H9 (cell line): ENCODE results near the gene RHNO1. TPM values are rescaled to one million over a fixed set of nuclear protein-coding genes. Genes with fewer than 3 reads are reported as not detected.

Source experiments
- DNase-seq: peaks from one replicate; pipeline ENCODE4 v3.0.0-alpha.2; 2017
- H2AFZ ChIP-seq: one replicate; pipeline ENCODE4 v1.6.1; 2013; ENCODE audit warnings: mild to moderate bottlenecking, low read length, control low read depth, moderate library complexity
- H2AK5ac ChIP-seq: 2 replicates; pipeline ENCODE4 v1.6.1; 2013; ENCODE audit warnings: low read length, control low read depth, mixed read lengths; ENCODE audit not compliant: insufficient read length
- H2BK120ac ChIP-seq: one replicate; pipeline ENCODE4 v1.6.1; 2013; ENCODE audit warnings: low read depth, mild to moderate bottlenecking, low read length, control low read depth, inconsistent platforms; ENCODE audit not compliant: poor library complexity, severe bottlenecking
- H2BK12ac ChIP-seq: 2 replicates; pipeline ENCODE4 v1.6.1; 2013; ENCODE audit warnings: low read length, control low read depth, mixed read lengths, low read depth; ENCODE audit not compliant: insufficient read length
- H2BK15ac ChIP-seq: 2 replicates; pipeline ENCODE4 v1.6.1; 2013; ENCODE audit warnings: low read depth, low read length, control low read depth
- H2BK20ac ChIP-seq: one replicate; pipeline ENCODE4 v1.6.1; 2013; ENCODE audit warnings: low read depth, mild to moderate bottlenecking, low read length, control low read depth, inconsistent platforms; ENCODE audit not compliant: poor library complexity, severe bottlenecking
- H2BK5ac ChIP-seq: 2 replicates; pipeline ENCODE4 v1.6.1; 2013; ENCODE audit warnings: low read length, control low read depth, mixed read lengths; ENCODE audit not compliant: insufficient read length
- H3K14ac ChIP-seq: 2 replicates; pipeline ENCODE4 v1.6.1; 2013; ENCODE audit warnings: low read length, control low read depth; ENCODE audit not compliant: insufficient read depth
- H3K18ac ChIP-seq: 2 replicates; pipeline ENCODE4 v1.6.1; 2013; ENCODE audit warnings: low read depth, mild to moderate bottlenecking, mixed read lengths, low read length, control low read depth; ENCODE audit not compliant: insufficient read length
- H3K23ac ChIP-seq: 2 replicates; pipeline ENCODE4 v1.6.1; 2013; ENCODE audit warnings: low read length, control low read depth, mixed read lengths, low read depth; ENCODE audit not compliant: insufficient read length
- H3K23me2 ChIP-seq: 2 replicates; pipeline ENCODE4 v1.6.1; 2013; ENCODE audit warnings: low read depth, mild to moderate bottlenecking, mixed read lengths, low read length, control low read depth; ENCODE audit not compliant: insufficient read length, poor library complexity, severe bottlenecking
- H3K27ac ChIP-seq: 2 replicates; pipeline ENCODE4 v1.5.1; 2013; ENCODE audit warnings: low read length, control low read depth, mixed read lengths, low read depth; ENCODE audit not compliant: insufficient read length
- H3K27me3 ChIP-seq: 2 replicates; pipeline ENCODE4 v1.6.1; 2013; ENCODE audit warnings: low read length, control low read depth, inconsistent platforms; ENCODE audit not compliant: insufficient read depth
- H3K4ac ChIP-seq: 2 replicates; pipeline ENCODE4 v1.6.1; 2013; ENCODE audit warnings: low read depth, mild to moderate bottlenecking, control low read depth, inconsistent platforms, low read length, moderate library complexity
- H3K4me1 ChIP-seq: 2 replicates; pipeline ENCODE4 v1.6.1; 2013; ENCODE audit warnings: low read length, control low read depth, inconsistent platforms; ENCODE audit not compliant: insufficient read depth
- H3K4me2 ChIP-seq: 2 replicates; pipeline ENCODE4 v1.6.1; 2013; ENCODE audit warnings: low read length, control low read depth, mixed read lengths; ENCODE audit not compliant: insufficient read length, insufficient read depth
- H3K56ac ChIP-seq: 2 replicates; pipeline ENCODE4 v1.6.1; 2013; ENCODE audit warnings: low read depth, mild to moderate bottlenecking, mixed read lengths, low read length, control low read depth; ENCODE audit not compliant: insufficient read length
- H3K79me1 ChIP-seq: 2 replicates; pipeline ENCODE4 v1.6.1; 2013; ENCODE audit warnings: low read depth, mild to moderate bottlenecking, moderate library complexity, low read length, control low read depth, inconsistent platforms; ENCODE audit not compliant: insufficient read depth, poor library complexity, severe bottlenecking
- H3K79me2 ChIP-seq: 2 replicates; pipeline ENCODE4 v1.6.1; 2013; ENCODE audit warnings: low read length, control low read depth, inconsistent platforms; ENCODE audit not compliant: insufficient read depth
- H3K9ac ChIP-seq: 2 replicates; pipeline ENCODE4 v1.6.1; 2013; ENCODE audit warnings: low read length, control low read depth, mixed read lengths; ENCODE audit not compliant: insufficient read length; ENCODE audit errors: extremely low read depth
- H3K9me3 ChIP-seq: one replicate; pipeline ENCODE4 v1.6.1; 2013; ENCODE audit warnings: low read depth, low read length, inconsistent platforms; ENCODE audit not compliant: control insufficient read depth
- H3T11ph ChIP-seq: one replicate; pipeline ENCODE4 v1.6.1; 2013; ENCODE audit warnings: mild to moderate bottlenecking, low read length, control low read depth, inconsistent platforms
- H4K20me1 ChIP-seq: one replicate; pipeline ENCODE4 v1.6.1; 2013; ENCODE audit not compliant: control insufficient read depth, insufficient read length, insufficient read depth
- H4K5ac ChIP-seq: 2 replicates; pipeline ENCODE4 v1.6.1; 2013; ENCODE audit warnings: low read depth, mild to moderate bottlenecking, mixed read lengths, low read length, control low read depth; ENCODE audit not compliant: insufficient read length
- H4K8ac ChIP-seq: replicated peaks from 2 replicates; pipeline ENCODE4 v1.6.1; 2013; ENCODE audit warnings: low read length, control low read depth, mixed read lengths, low read depth; ENCODE audit not compliant: insufficient read length
- H4K91ac ChIP-seq: 2 replicates; pipeline ENCODE4 v1.6.1; 2013; ENCODE audit warnings: low read depth, mild to moderate bottlenecking, moderate library complexity, mixed read lengths, low read length, control low read depth; ENCODE audit not compliant: insufficient read length
- H3K27ac Mint-ChIP-seq, 3 experiments: 2 replicates in 2 of 3; 3 replicates in 1 of 3; pipeline ENCODE4 v1.8.0; 2020 to 2021; ENCODE audit warnings: mixed read lengths in 3 of 3, mild to moderate bottlenecking in 1 of 3, moderate library complexity in 1 of 3
- H3K27me3 Mint-ChIP-seq: 2 replicates; pipeline ENCODE4 v1.8.0; 2021; ENCODE audit warnings: low read depth, mild to moderate bottlenecking, moderate library complexity, mixed read lengths
- H3K36me3 Mint-ChIP-seq, 3 experiments: 2 replicates in 2 of 3; 3 replicates in 1 of 3; pipeline ENCODE4 v1.8.0; 2020 to 2021; ENCODE audit warnings: low read depth in 3 of 3, mixed read lengths in 3 of 3; ENCODE audit not compliant: insufficient read depth in 1 of 3
- H3K4me1 Mint-ChIP-seq, 2 experiments: 2 replicates each; pipeline ENCODE4 v1.8.0; 2020; ENCODE audit warnings: mixed read lengths in 2 of 2
- H3K4me3 Mint-ChIP-seq, 2 experiments: 2 replicates in 1 of 2; 3 replicates in 1 of 2; pipeline ENCODE4 v1.8.0; 2020 to 2021; ENCODE audit warnings: mild to moderate bottlenecking in 2 of 2, mixed read lengths in 2 of 2, moderate library complexity in 1 of 2
- H3K9me3 Mint-ChIP-seq, 2 experiments: 2 replicates in 1 of 2; 3 replicates in 1 of 2; pipeline ENCODE4 v1.8.0; 2020; ENCODE audit warnings: mild to moderate bottlenecking in 2 of 2, mixed read lengths in 2 of 2, moderate library complexity in 1 of 2
- CTCF ChIP-seq: fragments of 200-600 bp; sonication (generic); conservative IDR thresholded peaks from 3 replicates; pipeline ENCODE4 v1.8.0; 2021; ENCODE audit warnings: antibody characterized with exemption, mild to moderate bottlenecking
- WGBS: extraction: QIAGEN DNeasy Blood & Tissue Kit; methylation state at CpG from one replicate; pipeline ENCODE4 v1.1.7; 2013; ENCODE audit warnings: missing lambda C conversion rate, low lambda C conversion rate, mixed read lengths; ENCODE audit not compliant: insufficient read length; ENCODE audit errors: extremely low coverage; 5-methylcytosine and 5-hydroxymethylcytosine counted together
- total RNA-seq: library from RNA; stranded (reverse); gene quantifications from 2 replicates; pipeline ENCODE4 v1.2.1, GENCODE V29; 2021

RHNO1 gene
- total RNA-seq, 1 experiment from 2014 or later, result 36.7 TPM

- H3K36me3 Mint-ChIP-seq, result peaks cover 15 to 40% (median 32%) of the 10 kb centered on the region in 3 experiments; a peak in 6 of 7 replicates
- H4K8ac ChIP-seq, result no peak overlapping the region
Observed at GRCh38 chr12:2884810-2885209, 7.8 kb downstream of the RHNO1 start.

More at GRCh38 chr12:2884810-2885209, 7.8 kb downstream of the RHNO1 start:
- Histone ChIP-seq H3K9me3 (no peaks in the 10 kb centered on the region), H2BK5ac (no peak overlapping the region), H2BK120ac (no peak overlapping the region), H3K23me2 (no peaks in the 10 kb centered on the region), H3K4me1 (no peaks in the 10 kb centered on the region), H4K20me1 (peaks cover 3% of the 10 kb centered on the region), H3K27ac (no peak overlapping the region), H3K56ac (no peak overlapping the region), H3K4ac (no peak overlapping the region), H3K18ac (no peak overlapping the region), H3K27me3 (no peaks in the 10 kb centered on the region), H3K4me2 (no peak overlapping the region), H2BK15ac (no peak overlapping the region), H3K9ac (no peak overlapping the region), H3T11ph (no peak overlapping the region), H3K14ac (no peak overlapping the region), H3K79me2 (peaks cover 2% of the 10 kb centered on the region; the same call in 1 of the 2 replicates), H4K91ac (no peak overlapping the region), H3K79me1 (no peaks in the 10 kb centered on the region), H2AK5ac (no peak overlapping the region), H3K23ac (no peak overlapping the region), H2AFZ (no peak overlapping the region), H2BK12ac (no peak overlapping the region), H4K5ac (no peak overlapping the region), H2BK20ac (no peak overlapping the region)
- DNase-seq, result no peak
- no peaks in the 10 kb centered on the region for H3K9me3 Mint-ChIP-seq
- no CpG with 5 or more reads among the region's 2 CpGs for WGBS
- H3K27me3 Mint-ChIP-seq, result no peaks in the 10 kb centered on the region
- H3K4me1 Mint-ChIP-seq, result peaks cover 12% of the 10 kb centered on the region in 2 experiments
- H3K27ac Mint-ChIP-seq, result peak overlapping the region; percentile 29 to 96 (median 68); a peak in 6 of 7 replicates
- no peak for TF ChIP-seq CTCF
- H3K4me3 Mint-ChIP-seq, result no peak overlapping the region
